ENCODE data around the gene KCNJ1. TPM values are rescaled to one million over a fixed set of nuclear protein-coding genes. Genes with fewer than 3 reads are reported as not detected.

Gene KCNJ1
- total RNA-seq, 1 donor, result not detected

DNA sequence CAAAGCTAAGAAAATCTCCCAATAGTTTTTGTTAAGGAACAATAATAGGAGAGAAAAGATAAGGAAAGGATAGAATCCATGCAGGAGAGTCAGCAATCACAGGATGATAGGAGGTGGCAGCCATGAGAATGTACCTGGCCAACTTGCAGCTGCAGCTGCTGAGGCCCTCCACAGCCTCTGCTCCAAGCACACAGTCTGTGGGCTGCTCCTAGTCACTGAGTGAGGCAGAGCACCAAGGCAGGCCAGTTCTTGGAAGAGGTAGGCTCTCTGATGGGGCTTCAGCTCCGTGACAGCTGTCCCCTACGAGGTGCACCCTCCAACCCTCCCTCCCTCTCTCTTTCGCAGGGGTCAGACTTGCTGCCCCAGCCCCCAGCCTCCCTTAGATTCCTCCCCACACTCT lies 5.5 kb upstream of the KCNJ1 start:
- H3K36me3 ChIP-seq (ENCODE audit: insufficient read depth, low read length), result no peaks in the 10 kb centered on the region
- peaks cover 22% of the 10 kb centered on the region for H3K27me3 ChIP-seq (ENCODE audit: insufficient read depth, low read length)
- H2AFZ ChIP-seq (ENCODE audit: low read length), result no peak overlapping the region
- no peaks in the 10 kb centered on the region for H3K9me3 ChIP-seq (ENCODE audit: low read depth, low read length)
- no peak for DNase-seq (ENCODE audit: insufficient read length, low spot score, missing footprints)
- no peak overlapping the region for H3K4me3 ChIP-seq (ENCODE audit: insufficient read depth, low read length)
- H3K79me2 ChIP-seq (ENCODE audit: insufficient read depth, low read length), result no peaks in the 10 kb centered on the region
- H3K4me2 ChIP-seq (ENCODE audit: insufficient read depth, low read length), result no peak overlapping the region
- TF ChIP-seq, protein P1, sequence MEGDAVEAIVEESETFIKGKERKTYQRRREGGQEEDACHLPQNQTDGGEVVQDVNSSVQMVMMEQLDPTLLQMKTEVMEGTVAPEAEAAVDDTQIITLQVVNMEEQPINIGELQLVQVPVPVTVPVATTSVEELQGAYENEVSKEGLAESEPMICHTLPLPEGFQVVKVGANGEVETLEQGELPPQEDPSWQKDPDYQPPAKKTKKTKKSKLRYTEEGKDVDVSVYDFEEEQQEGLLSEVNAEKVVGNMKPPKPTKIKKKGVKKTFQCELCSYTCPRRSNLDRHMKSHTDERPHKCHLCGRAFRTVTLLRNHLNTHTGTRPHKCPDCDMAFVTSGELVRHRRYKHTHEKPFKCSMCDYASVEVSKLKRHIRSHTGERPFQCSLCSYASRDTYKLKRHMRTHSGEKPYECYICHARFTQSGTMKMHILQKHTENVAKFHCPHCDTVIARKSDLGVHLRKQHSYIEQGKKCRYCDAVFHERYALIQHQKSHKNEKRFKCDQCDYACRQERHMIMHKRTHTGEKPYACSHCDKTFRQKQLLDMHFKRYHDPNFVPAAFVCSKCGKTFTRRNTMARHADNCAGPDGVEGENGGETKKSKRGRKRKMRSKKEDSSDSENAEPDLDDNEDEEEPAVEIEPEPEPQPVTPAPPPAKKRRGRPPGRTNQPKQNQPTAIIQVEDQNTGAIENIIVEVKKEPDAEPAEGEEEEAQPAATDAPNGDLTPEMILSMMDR (IDR thresholded peaks at IDR 0.05; ENCODE audit: extremely low read depth, low read depth, low read length), result no peak
- no peaks in the 10 kb centered on the region for H3K4me1 ChIP-seq (ENCODE audit: insufficient read depth, low read length)
- no peak overlapping the region for H3K27ac ChIP-seq (ENCODE audit: low read depth, low read length)
- H4K20me1 ChIP-seq (ENCODE audit: insufficient read depth, low read length), result no peaks in the 10 kb centered on the region

DNA sequence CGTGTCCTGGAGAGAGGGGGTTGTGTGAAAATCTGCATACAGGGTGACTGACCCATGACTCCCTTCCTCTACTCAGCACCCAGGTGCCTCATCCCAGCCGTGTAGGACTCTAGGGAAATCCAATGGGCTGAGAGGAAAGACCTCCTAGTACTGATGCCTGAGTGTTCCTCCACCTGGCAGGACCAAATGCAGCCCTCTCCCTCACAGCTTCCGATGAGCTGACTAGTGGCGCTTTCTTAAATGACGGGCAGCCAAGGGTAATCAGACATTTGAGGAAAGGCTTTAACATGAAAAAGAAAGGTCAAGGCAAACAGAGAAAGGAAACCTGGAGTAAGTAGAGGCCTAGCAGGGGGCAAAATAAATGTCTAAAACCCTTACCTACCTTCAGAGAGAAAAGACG lies 5.0 kb upstream of the KCNJ1 start:
- DNase-seq (ENCODE audit: insufficient read length, low spot score, missing footprints), result no peak
- H3K27me3 ChIP-seq (ENCODE audit: insufficient read depth, low read length), result peaks cover 19% of the 10 kb centered on the region
- no peaks in the 10 kb centered on the region for H4K20me1 ChIP-seq (ENCODE audit: insufficient read depth, low read length)
- no peak overlapping the region for H2AFZ ChIP-seq (ENCODE audit: low read length)
- H3K4me2 ChIP-seq (ENCODE audit: insufficient read depth, low read length), result no peak overlapping the region
- H3K36me3 ChIP-seq (ENCODE audit: insufficient read depth, low read length), result no peaks in the 10 kb centered on the region
- H3K4me3 ChIP-seq (ENCODE audit: insufficient read depth, low read length), result no peak overlapping the region
- H3K79me2 ChIP-seq (ENCODE audit: insufficient read depth, low read length), result no peaks in the 10 kb centered on the region
- no peaks in the 10 kb centered on the region for H3K4me1 ChIP-seq (ENCODE audit: insufficient read depth, low read length)
- H3K27ac ChIP-seq (ENCODE audit: low read depth, low read length), result no peak overlapping the region
- TF ChIP-seq, protein P1 (IDR thresholded peaks at IDR 0.05; ENCODE audit: extremely low read depth, low read depth, low read length), result no peak
- no peaks in the 10 kb centered on the region for H3K9me3 ChIP-seq (ENCODE audit: low read depth, low read length)

DNA sequence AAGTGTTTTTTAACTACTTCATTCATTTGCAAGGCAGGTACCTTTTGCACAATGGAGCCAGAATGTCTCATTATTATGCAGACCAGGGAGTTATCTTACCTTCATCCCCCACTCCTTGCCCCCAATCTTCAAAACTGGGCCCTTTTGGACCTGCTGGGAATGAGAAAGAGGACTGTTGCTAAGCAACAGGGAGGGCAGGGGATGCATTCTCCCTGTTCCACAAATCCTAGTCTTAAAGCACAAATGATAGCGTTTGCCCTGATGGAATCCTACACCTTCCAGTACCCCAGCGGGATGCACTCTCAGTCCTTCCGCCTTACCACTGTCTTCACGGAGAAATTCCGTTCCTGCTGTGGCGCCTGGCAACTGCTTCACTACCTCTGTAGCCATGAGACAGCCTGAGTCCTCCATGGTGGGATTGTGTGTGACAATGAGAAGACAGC lies 4.1 kb upstream of the KCNJ1 start:
- TF ChIP-seq, protein P1 (IDR thresholded peaks at IDR 0.05; ENCODE audit: extremely low read depth, low read depth, low read length), result no peak
- Histone ChIP-seq H3K36me3 (ENCODE audit: insufficient read depth, low read length) (no peaks in the 10 kb centered on the region), H2AFZ (ENCODE audit: low read length) (no peak overlapping the region), H4K20me1 (ENCODE audit: insufficient read depth, low read length) (no peaks in the 10 kb centered on the region), H3K4me2 (ENCODE audit: insufficient read depth, low read length) (no peak overlapping the region), H3K27ac (ENCODE audit: low read depth, low read length) (no peak overlapping the region), H3K4me1 (ENCODE audit: insufficient read depth, low read length) (no peaks in the 10 kb centered on the region), H3K27me3 (ENCODE audit: insufficient read depth, low read length) (peaks cover 15% of the 10 kb centered on the region), H3K9me3 (ENCODE audit: low read depth, low read length) (no peaks in the 10 kb centered on the region), H3K4me3 (ENCODE audit: insufficient read depth, low read length) (no peak overlapping the region), H3K79me2 (ENCODE audit: insufficient read depth, low read length) (no peaks in the 10 kb centered on the region)
- no peak for DNase-seq (ENCODE audit: insufficient read length, low spot score, missing footprints)

DNA sequence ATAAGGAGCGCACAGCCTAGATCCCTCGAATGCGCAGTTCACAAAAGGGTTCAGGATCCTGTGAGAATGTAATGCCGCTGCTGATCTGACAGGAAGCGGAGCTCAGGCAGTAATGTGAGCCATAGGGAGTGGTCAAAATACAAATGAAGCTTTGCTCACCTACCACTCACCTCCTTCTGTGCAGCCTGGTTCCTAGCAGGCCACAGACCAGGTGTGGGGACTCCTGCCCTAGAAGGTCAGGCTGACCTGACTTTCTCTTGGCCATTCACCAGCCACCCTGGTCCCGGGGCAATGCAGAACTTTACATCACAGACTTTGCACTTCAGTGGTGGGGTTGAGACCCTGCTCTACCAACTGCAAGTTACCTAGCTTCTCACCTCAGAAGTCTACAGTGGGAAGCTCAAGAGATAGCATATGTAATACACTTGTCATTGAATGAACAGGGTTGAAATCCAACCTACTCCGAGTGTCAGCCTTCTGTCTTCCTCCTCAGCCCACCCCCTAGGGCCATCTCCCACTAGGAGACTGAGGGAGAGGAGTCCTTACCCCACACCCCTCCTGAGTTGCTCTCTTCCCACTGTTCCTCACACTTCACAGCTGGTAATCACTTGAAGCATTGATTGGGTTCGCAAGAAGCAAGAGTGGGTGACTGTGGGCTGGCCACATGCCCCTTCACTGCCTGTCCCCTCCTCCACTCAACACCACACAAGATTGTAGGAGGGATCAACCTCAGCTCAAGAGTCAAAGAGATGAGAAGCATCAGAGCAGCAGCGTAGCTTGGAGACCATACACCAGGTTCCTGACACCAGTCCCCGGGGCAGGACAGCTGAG lies 2.0 kb upstream of the KCNJ1 start:
- no peaks in the 10 kb centered on the region for H3K4me1 ChIP-seq (ENCODE audit: insufficient read depth, low read length)
- no peak overlapping the region for H3K4me2 ChIP-seq (ENCODE audit: insufficient read depth, low read length)
- peaks cover 5% of the 10 kb centered on the region for H3K27me3 ChIP-seq (ENCODE audit: insufficient read depth, low read length)
- no peak overlapping the region for H3K4me3 ChIP-seq (ENCODE audit: insufficient read depth, low read length)
- no peaks in the 10 kb centered on the region for H3K36me3 ChIP-seq (ENCODE audit: insufficient read depth, low read length)
- no peak for DNase-seq (ENCODE audit: insufficient read length, low spot score, missing footprints)
- H4K20me1 ChIP-seq (ENCODE audit: insufficient read depth, low read length), result no peaks in the 10 kb centered on the region
- H3K27ac ChIP-seq (ENCODE audit: low read depth, low read length), result no peak overlapping the region
- no peak overlapping the region for H2AFZ ChIP-seq (ENCODE audit: low read length)
- TF ChIP-seq, protein P1 (IDR thresholded peaks at IDR 0.05; ENCODE audit: extremely low read depth, low read depth, low read length), result no peak
- H3K79me2 ChIP-seq (ENCODE audit: insufficient read depth, low read length), result no peaks in the 10 kb centered on the region
- H3K9me3 ChIP-seq (ENCODE audit: low read depth, low read length), result no peaks in the 10 kb centered on the region
